SK-N-SH treated with all-trans-retinoic acid at 6 μM for 48 hours (cell line): ENCODE measurements around the gene CARM1.

Experiments used
- ZNF70 ChIP-seq: fragments of 450-650 bp; formaldehyde crosslinking; IDR thresholded peaks from 2 replicates; pipeline ENCODE4 v1.5.0; 2020; ENCODE audit warnings: mild to moderate bottlenecking, moderate library complexity
- ZNF8 ChIP-seq: fragments of 450-650 bp; formaldehyde crosslinking; IDR thresholded peaks from 2 replicates; pipeline ENCODE4 v1.5.0; 2020; ENCODE audit warnings: mild to moderate bottlenecking, moderate library complexity

GRCh38 chr19:10863107-10863717 lies 8.1 kb upstream of the CARM1 start:
- no peak for TF ChIP-seq ZNF70 (CRISPR knock-in tag)
- no peak for TF ChIP-seq ZNF8 (CRISPR knock-in tag)
